HG02870 (cell line): ENCODE results near the gene AZIN2.
"Not testable (repeated sequence)": the region's sequence is repeated elsewhere in the genome, so short reads cannot be mapped to it uniquely, and the experiment has no call there.

ENCODE experiments used
- ATAC-seq: cut with Tn5 transposase; IDR thresholded peaks from one replicate; pipeline ENCODE4 v1.9.1; 2021; ENCODE audit warnings: mild to moderate bottlenecking, moderate library complexity; ENCODE audit not compliant: unreplicated experiment

Gene AZIN2

GRCh38 chr1:33124647-33125046 lies 43.7 kb downstream of the AZIN2 start:
- not testable (repeated sequence) for ATAC-seq

- no peak for ATAC-seq
These were observed 45.6 kb downstream of the AZIN2 start for GRCh38 chr1:33126411-33127000.

- ATAC-seq = peak; percentile 91
These were observed 46.3 kb downstream of the AZIN2 start for GRCh38 chr1:33127001-33127823.

GRCh38 chr1:33128781-33129180 lies 47.8 kb downstream of the AZIN2 start:
- ATAC-seq = no peak

- no peak for ATAC-seq
These were observed 49.3 kb downstream of the AZIN2 start for GRCh38 chr1:33130297-33130696.

GRCh38 chr1:33131191-33131590 lies 50.2 kb downstream of the AZIN2 start:
- no peak for ATAC-seq

- ATAC-seq = no peak
These were observed 51.6 kb downstream of the AZIN2 start for GRCh38 chr1:33132549-33132948.

GRCh38 chr1:33133478-33134105 lies 52.6 kb downstream of the AZIN2 start:
- no peak for ATAC-seq

- ATAC-seq = not testable (repeated sequence)
These were observed 55.1 kb downstream of the AZIN2 start for GRCh38 chr1:33136041-33136440.

- ATAC-seq = no peak
These were observed 56.8 kb downstream of the AZIN2 start for GRCh38 chr1:33137800-33138199.

GRCh38 chr1:33140153-33141149 lies 59.5 kb downstream of the AZIN2 start:
- no peak for ATAC-seq

GRCh38 chr1:33141216-33141615 lies 60.3 kb downstream of the AZIN2 start:
- no peak for ATAC-seq

GRCh38 chr1:33141781-33142180 lies 60.8 kb downstream of the AZIN2 start:
- no peak for ATAC-seq

GRCh38 chr1:33142483-33143064 lies 61.6 kb downstream of the AZIN2 start:
- ATAC-seq = no peak

GRCh38 chr1:33143176-33143575 lies 62.2 kb downstream of the AZIN2 start:
- no peak for ATAC-seq

- no peak for ATAC-seq
These were observed 62.7 kb downstream of the AZIN2 start for GRCh38 chr1:33143698-33144097.

GRCh38 chr1:33146003-33146402 lies 65.0 kb downstream of the AZIN2 start:
- no peak for ATAC-seq

GRCh38 chr1:33147275-33147996 lies 66.5 kb downstream of the AZIN2 start:
- no peak for ATAC-seq

GRCh38 chr1:33147997-33148314 lies 67.0 kb downstream of the AZIN2 start:
- no peak for ATAC-seq

GRCh38 chr1:33148615-33149014 lies 67.7 kb downstream of the AZIN2 start:
- ATAC-seq = no peak
